GM04504 (cell line): ENCODE measurements around the gene DES.

Experiments
- DNase-seq: peaks from one replicate; pipeline ENCODE4 v3.0.0-alpha.2; 2012; ENCODE audit warnings: low read depth

Gene DES

GRCh38 chr2:219421323-219421722, 3.1 kb downstream of the DES start:
- DNase-seq = no peak

GRCh38 chr2:219422952-219423534, 4.9 kb downstream of the DES start:
- no peak for DNase-seq

GRCh38 chr2:219423652-219424377, 5.6 kb downstream of the DES start:
- no peak for DNase-seq

GRCh38 chr2:219425238-219426067, 7.3 kb downstream of the DES start:
- DNase-seq = no peak

GRCh38 chr2:219426068-219426443, 7.9 kb downstream of the DES start:
- no peak for DNase-seq

- no peak for DNase-seq
These were observed 8.5 kb downstream of the DES start for GRCh38 chr2:219426534-219427136.

- DNase-seq = no peak
These were observed 10.3 kb downstream of the DES start for GRCh38 chr2:219428469-219428868.

- DNase-seq = no peak
These were observed 11.9 kb downstream of the DES start for GRCh38 chr2:219429958-219430606.

GRCh38 chr2:219430633-219431615, 12.7 kb downstream of the DES start:
- DNase-seq = no peak

GRCh38 chr2:219433666-219434467, 15.7 kb downstream of the DES start:
- DNase-seq = no peak

- DNase-seq = no peak
These were observed 16.2 kb downstream of the DES start for GRCh38 chr2:219434468-219434717.

GRCh38 chr2:219434718-219435525, 16.7 kb downstream of the DES start, which contains the start of gene SPEG:
TSS of gene SPEG (plus strand) at chr2:219434843. CDS start at chr2:219434978, 135 bp downstream.
- DNase-seq = no peak

GRCh38 chr2:219435701-219436100, 17.5 kb downstream of the DES start:
- no peak for DNase-seq

GRCh38 chr2:219436491-219436890, 18.3 kb downstream of the DES start:
- no peak for DNase-seq

- DNase-seq = no peak
These were observed 19.0 kb downstream of the DES start for GRCh38 chr2:219437141-219437540.

- no peak for DNase-seq
These were observed 19.6 kb downstream of the DES start for GRCh38 chr2:219437690-219438206.

GRCh38 chr2:219438453-219438852, 20.3 kb downstream of the DES start:
- DNase-seq = no peak

- no peak for DNase-seq
These were observed 21.3 kb downstream of the DES start for GRCh38 chr2:219439506-219439905.
